ENCODE measurements around the gene DCDC2B. TPM values are rescaled to one million over a fixed set of nuclear protein-coding genes. Genes with fewer than 3 reads are reported as not detected.

DCDC2B gene
- total RNA-seq, 4 donors from 2014 or later = not detected

DNA sequence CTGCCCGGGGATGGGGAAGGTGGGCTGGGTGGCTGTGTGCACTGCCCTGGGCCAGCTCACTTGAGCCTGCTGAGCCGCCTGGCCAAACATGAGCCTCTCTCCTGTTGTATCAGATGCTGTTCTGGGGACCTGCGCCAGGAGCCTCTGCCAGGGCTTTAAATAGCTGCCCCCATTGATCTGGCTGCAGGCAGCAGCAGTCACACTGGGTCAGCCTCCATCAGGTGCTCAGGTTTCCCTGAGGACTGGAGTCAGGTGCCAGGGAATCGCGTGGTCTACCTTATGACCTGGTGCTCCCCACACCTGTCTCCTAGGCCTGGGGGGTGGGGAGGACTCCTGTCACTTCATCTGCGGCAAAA lies 9.2 kb upstream of the DCDC2B start:
- peaks cover 44 to 65% of the 10 kb centered on the region in 2 donors for H3K4me1 ChIP-seq
- intact Hi-C loops (cut with DNase I; ENCODE audit: low total_unique reads) = loop anchor here (2.0 to 10.0 kb wide), 3 partner anchors 21 to 265 kb away; partner anchors contain the start of genes PTP4A2, TMEM39B and TXLNA
- peaks cover 0 to 17% of the 10 kb centered on the region in 2 donors for H3K36me3 ChIP-seq

GRCh38 chr1:32200226-32201010 lies 8.5 kb upstream of the DCDC2B start, which contains the start of gene CCDC28B:
Gene CCDC28B, plus strand, starts transcription at chr1:32200595. Its CDS starts 1,341 bp downstream, at chr1:32201936.
- H3K36me3 ChIP-seq = peaks cover 0 to 10% of the 10 kb centered on the region in 2 donors
- intact Hi-C loops (cut with DNase I; ENCODE audit: low total_unique reads) (loop anchor here (2.0 to 10.0 kb wide), 3 partner anchors 22 to 266 kb away; partner anchors contain the start of genes PTP4A2, TMEM39B and TXLNA), in situ Hi-C loops (cut with MboI; ENCODE audit: low sequenced_read_pairs in 4 of 4) (no loop called here)
- TF ChIP-seq CTCF (IDR thresholded peaks at IDR 0.05 in 4 of 5, conservative IDR thresholded peaks at IDR 0.05 in 1 of 5) = no peak
- peak; percentile 70 to 93 for TF ChIP-seq POLR2A (IDR thresholded peaks at IDR 0.05)
- H3K27me3 ChIP-seq = no peaks in the 10 kb centered on the region
- ATAC-seq = peak; percentile 58 to 62
- H3K27ac ChIP-seq = peak within 1 kb of the TSS; percentile 86 to 99 (median 94)
- DNase-seq = peak; percentile 61 to 70
- H3K4me1 ChIP-seq = peaks cover 49 to 70% of the 10 kb centered on the region in 2 donors
- no peaks in the 10 kb centered on the region for H3K9me3 ChIP-seq
- H3K4me3 ChIP-seq = peak within 1 kb of the TSS; percentile 65 to 84 (median 72)

More for the DNA sequence above, 9.2 kb upstream of the DCDC2B start:
- Histone ChIP-seq H3K4me3 (peak overlapping the region; percentile 65 to 84 (median 72)), H3K27me3 (no peaks in the 10 kb centered on the region), H3K27ac (peak overlapping the region; percentile 86 to 99 (median 94)), H3K9me3 (no peaks in the 10 kb centered on the region)
- peak; percentile 70 to 75 for ATAC-seq
- peak; percentile 96 to 98 for DNase-seq
- TF ChIP-seq CTCF (IDR thresholded peaks at IDR 0.05 in 4 of 5, conservative IDR thresholded peaks at IDR 0.05 in 1 of 5) (peak in 1 of 5 experiments; percentile 47), POLR2A (IDR thresholded peaks at IDR 0.05) (peak; percentile 70 to 82)
- in situ Hi-C loops (cut with MboI; ENCODE audit: low sequenced_read_pairs in 4 of 4) = no loop called here

DNA sequence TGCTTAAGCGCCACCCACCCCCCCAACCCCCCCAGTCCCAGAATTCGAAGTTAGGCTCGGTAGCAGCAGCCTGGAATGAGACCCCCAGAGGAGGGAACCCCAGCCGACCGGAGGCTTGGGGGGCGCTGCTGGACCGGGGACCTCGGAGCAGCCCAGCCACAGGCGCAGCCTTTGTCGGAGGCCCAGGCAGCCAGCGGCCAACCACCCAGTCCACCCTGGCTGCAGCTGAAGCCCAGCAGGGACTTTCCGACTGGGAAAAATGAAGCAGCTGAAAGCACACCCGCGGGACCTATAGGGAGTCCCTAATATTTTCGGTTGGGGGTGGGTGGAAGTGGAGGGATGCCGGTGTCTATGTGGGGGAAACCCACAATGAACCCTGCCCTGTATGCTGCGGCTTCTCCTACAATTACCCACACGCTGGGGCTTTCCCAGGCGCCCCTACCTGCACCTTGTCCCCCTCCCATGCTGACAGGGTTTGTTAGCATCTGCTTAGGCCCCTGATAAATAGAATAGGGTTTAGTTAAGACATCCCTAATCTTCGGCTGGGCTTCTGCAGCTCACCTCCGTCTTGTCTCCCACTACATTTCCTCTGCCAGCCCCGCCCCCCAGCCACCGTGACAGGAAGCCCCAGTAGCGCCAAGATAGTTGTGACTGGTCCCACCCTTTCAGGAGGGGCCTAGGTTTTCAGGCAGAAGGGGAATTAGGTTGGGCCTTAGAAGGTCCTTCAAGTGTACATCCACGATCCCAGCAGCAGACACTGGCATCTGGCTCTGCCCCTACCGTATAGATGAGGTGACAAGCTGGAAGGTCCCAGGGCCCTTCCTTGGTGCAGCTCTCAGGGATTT lies 7.7 kb upstream of the DCDC2B start:
- H3K36me3 ChIP-seq = peaks cover 0 to 2% of the 10 kb centered on the region in 2 donors
- DNase-seq (peak in 1 of 2 donors; percentile 58), ATAC-seq (peak; percentile 8 to 10)
- TF ChIP-seq POLR2A (IDR thresholded peaks at IDR 0.05) (peak; percentile 5 to 35), CTCF (IDR thresholded peaks at IDR 0.05 in 4 of 5, conservative IDR thresholded peaks at IDR 0.05 in 1 of 5) (no peak)
- in situ Hi-C loops (cut with MboI; ENCODE audit: low sequenced_read_pairs in 4 of 4) (no loop called here), intact Hi-C loops (cut with DNase I; ENCODE audit: low total_unique reads) (loop anchor here (2.0 to 10.0 kb wide), 3 partner anchors 22 to 266 kb away; partner anchors contain the start of genes PTP4A2, TMEM39B and TXLNA)
- peaks cover 52 to 66% of the 10 kb centered on the region in 2 donors for H3K4me1 ChIP-seq
- peak overlapping the region; percentile 65 to 84 (median 72) for H3K4me3 ChIP-seq
- H3K9me3 ChIP-seq = no peaks in the 10 kb centered on the region
- no peaks in the 10 kb centered on the region for H3K27me3 ChIP-seq
- peak overlapping the region; percentile 86 to 99 (median 94) for H3K27ac ChIP-seq

DNA sequence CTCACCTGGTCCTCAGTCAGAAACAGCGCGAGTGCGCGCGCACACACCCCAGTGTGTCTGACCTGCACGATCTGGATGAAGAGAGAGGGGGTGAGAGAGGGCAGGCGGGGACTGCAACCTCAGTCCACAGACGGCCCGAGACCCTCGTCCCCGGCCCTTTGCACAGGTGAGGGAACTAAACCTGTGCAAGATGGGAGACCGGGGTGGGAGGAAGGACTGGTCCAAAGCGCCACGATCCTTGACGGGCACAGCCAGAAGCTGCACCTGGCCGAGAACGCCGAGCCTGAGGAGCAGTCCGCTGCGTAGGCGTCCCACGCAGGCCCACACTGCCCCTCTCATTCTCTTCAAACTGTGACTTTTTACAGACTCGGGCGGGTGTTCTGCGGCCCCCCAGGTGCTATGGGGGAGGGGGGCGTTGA lies 3.9 kb upstream of the DCDC2B start:
- TF ChIP-seq CTCF (IDR thresholded peaks at IDR 0.05 in 4 of 5, conservative IDR thresholded peaks at IDR 0.05 in 1 of 5) = no peak
- TF ChIP-seq POLR2A (IDR thresholded peaks at IDR 0.05) = no peak
- Histone ChIP-seq H3K36me3 (no peaks in the 10 kb centered on the region), H3K9me3 (no peaks in the 10 kb centered on the region), H3K4me1 (peaks cover 31 to 36% of the 10 kb centered on the region in 2 donors), H3K4me3 (peak overlapping the region; percentile 61 to 76 (median 73)), H3K27me3 (no peaks in the 10 kb centered on the region), H3K27ac (peak overlapping the region; percentile 60 to 74 (median 72))
- intact Hi-C loops (cut with DNase I; ENCODE audit: low total_unique reads) = loop anchor here (10.0 kb wide), 1 partner anchor 270 kb away; the partner anchor contains the start of gene PTP4A2
- DNase-seq (no peak), ATAC-seq (no peak)
- in situ Hi-C loops (cut with MboI; ENCODE audit: low sequenced_read_pairs in 4 of 4) = no loop called here

Measured in gastrocnemius medialis (tissue), 4 donors.